GM12874 (cell line): ENCODE measurements around the gene ABCG1.

Experiments
- CTCF ChIP-seq: IDR thresholded peaks from 2 replicates; pipeline ENCODE4 v1.5.1; 2011; ENCODE audit warnings: low read depth, mild to moderate bottlenecking, control low read depth, low read length, moderate library complexity; ENCODE audit not compliant: insufficient read depth

ABCG1 gene

GRCh38 chr21:42304556-42305454 lies 85.9 kb downstream of the ABCG1 start:
- TF ChIP-seq CTCF, result no peak

- no peak for TF ChIP-seq CTCF
Measured at GRCh38 chr21:42305707-42306147, 86.8 kb downstream of the ABCG1 start.

DNA sequence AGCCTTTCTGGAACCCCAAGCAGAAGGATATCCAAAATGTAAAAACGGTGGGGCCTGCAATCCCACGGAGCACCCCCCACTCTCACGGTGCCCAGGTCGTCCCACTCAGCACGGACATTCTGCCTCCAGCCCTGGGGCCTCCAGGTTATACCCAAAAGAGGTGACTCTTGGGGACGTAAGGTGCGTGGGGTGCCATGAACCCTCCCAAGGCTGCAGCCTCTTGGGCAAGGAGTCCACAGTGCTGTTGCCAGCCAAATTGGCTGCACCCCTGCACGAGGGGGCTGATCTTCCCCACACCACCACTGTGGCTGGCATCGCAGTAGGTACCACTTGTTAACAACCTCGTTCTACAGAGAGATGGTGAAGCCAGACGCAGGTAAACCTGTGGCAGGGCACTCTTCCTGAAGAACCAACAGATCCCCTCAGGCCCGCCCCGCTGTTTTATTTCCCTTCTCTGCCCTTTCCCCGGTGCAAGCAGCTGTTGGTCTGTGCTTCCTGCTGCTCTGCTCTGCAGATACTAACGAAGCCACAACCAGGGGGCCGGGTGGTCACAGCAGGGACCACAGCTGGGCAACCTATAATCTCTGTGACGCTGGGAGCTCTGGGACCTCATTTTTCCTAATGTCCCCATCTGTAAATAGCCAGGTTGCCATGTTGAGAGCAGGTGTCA lies 87.6 kb downstream of the ABCG1 start:
- TF ChIP-seq CTCF, result no peak

DNA sequence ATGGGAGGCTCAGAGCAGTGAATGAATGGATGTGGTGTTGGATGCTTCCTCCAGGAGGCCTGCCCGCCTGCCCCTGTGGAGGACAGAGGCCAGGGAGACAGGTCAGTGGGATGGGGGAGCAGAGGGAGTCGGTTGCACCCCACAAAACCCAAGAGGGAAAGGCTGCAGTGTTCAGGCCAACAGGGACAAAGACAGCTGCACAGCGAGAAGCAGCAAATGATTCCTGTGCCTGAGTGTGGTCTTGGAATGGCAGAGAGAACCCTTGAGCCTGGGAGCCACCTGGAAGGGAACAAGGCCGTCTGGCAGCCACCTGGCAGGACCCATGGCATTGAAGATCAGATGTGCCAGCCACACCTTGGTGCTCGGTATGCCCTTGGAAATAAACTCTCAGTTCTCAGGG lies 88.2 kb downstream of the ABCG1 start:
- no peak for TF ChIP-seq CTCF

DNA sequence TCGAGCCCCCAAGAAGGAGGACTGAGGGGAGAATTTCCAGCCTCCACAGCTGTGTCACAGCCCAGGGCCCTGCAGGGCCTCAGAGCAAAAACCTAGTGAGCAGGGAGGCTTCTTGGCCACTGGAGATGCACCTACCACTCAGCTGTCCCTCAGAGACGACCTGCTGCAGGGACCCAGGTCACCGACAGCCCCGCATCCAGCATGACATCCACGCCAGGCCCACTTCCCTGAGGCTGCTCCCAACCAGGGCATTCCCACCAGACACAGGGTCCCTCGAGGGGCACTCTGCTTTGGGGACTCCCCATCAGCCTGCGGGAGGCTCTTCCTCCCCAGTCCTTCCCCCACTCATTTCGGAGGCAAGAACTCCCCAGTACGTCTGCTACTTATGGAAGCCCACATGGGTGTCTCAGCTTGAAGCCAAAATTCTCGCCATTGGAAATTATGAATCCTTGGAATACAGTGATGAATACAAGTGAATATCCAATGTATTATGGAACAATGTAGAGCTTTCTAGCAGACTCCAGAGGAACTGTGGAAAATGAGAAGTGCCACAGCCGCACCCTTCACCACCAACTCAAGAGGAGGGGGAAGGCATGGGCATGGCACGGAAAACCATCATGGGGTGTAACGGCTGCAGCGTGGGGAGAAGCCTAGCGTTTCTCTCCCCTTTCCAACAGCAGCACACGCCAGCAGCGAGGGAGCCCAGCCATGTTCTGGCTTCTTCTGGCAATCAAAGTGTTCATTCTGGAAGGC lies 89.4 kb downstream of the ABCG1 start:
- no peak for TF ChIP-seq CTCF

- TF ChIP-seq CTCF, result no peak
Measured at GRCh38 chr21:42308914-42309752, 90.2 kb downstream of the ABCG1 start.
